IMR-90 (cell line): ENCODE measurements around the gene ATP12A. TPM values are rescaled to one million over a fixed set of nuclear protein-coding genes. Genes with fewer than 3 reads are reported as not detected.

Source experiments
- ATAC-seq: fragments of 200-7000 bp; cut with Tn5 transposase; 2 replicates; pipeline ENCODE4 v1.9.1; 2020; ENCODE audit warnings: low read depth, mild to moderate bottlenecking, moderate library complexity
- BruUV-seq: library from RNA; stranded (reverse); fragments of 400-500 nt; replicated peaks from 2 replicates; lab custom pipeline; 2021; lab: Mats Ljungman, UMichigan
- CTCF ChIA-PET: fragments of 300-600 bp; formaldehyde crosslinking; extraction: SDS; loops from one replicate; lab custom pipeline; 2021; ENCODE audit warnings: antibody characterized with exemption; lab: Yijun Ruan, JAX
- POLR2A ChIA-PET: fragments of 300-600 bp; sonication (Branson Sonifier 250); formaldehyde crosslinking; loops from one replicate; lab custom pipeline; 2022; ENCODE audit warnings: antibody characterized with exemption; ENCODE audit not compliant: unreplicated experiment; lab: Charles Lee
- DNase-seq: peaks from one replicate; pipeline ENCODE4 v3.0.0; 2013
- H2AFZ ChIP-seq: replicated peaks from 2 replicates; pipeline ENCODE3; 2013; ENCODE audit warnings: low read length, mild to moderate bottlenecking; ENCODE audit not compliant: poor library complexity
- H2AK5ac ChIP-seq: 2 replicates; pipeline ENCODE4 v1.6.1; 2013; ENCODE audit warnings: low read depth, low read length, inconsistent platforms
- H2AK9ac ChIP-seq: replicated peaks from 2 replicates; pipeline ENCODE3; 2013; ENCODE audit warnings: mild to moderate bottlenecking, low read depth, low read length, moderate library complexity; ENCODE audit not compliant: poor library complexity
- H2BK120ac ChIP-seq: 2 replicates; pipeline ENCODE4 v1.6.1; 2013; ENCODE audit warnings: low read depth, low read length, inconsistent platforms
- H2BK15ac ChIP-seq: 3 replicates; pipeline ENCODE4 v1.6.1; 2013; ENCODE audit warnings: low read depth, low read length, inconsistent platforms
- H2BK20ac ChIP-seq: 2 replicates; pipeline ENCODE4 v1.6.1; 2013; ENCODE audit warnings: low read depth, mild to moderate bottlenecking, inconsistent platforms, low read length, moderate library complexity
- H2BK5ac ChIP-seq: 2 replicates; pipeline ENCODE4 v1.6.1; 2013; ENCODE audit warnings: mild to moderate bottlenecking, low read depth, low read length, inconsistent platforms; ENCODE audit not compliant: poor library complexity, severe bottlenecking
- H3K14ac ChIP-seq: replicated peaks from 2 replicates; pipeline ENCODE4 v1.6.1; 2013; ENCODE audit warnings: low read depth, low read length, inconsistent platforms
- H3K18ac ChIP-seq: 2 replicates; pipeline ENCODE4 v1.6.1; 2013; ENCODE audit warnings: low read depth, low read length, control low read depth
- H3K23ac ChIP-seq: 2 replicates; pipeline ENCODE4 v1.6.1; 2013; ENCODE audit warnings: low read depth, low read length, inconsistent platforms
- H3K27ac ChIP-seq: 2 replicates; pipeline ENCODE4 v1.5.1; 2013; ENCODE audit warnings: mild to moderate bottlenecking, control low read depth, low read length; ENCODE audit not compliant: insufficient read depth
- H3K27me3 ChIP-seq: 2 replicates; pipeline ENCODE4 v1.6.1; 2013; ENCODE audit warnings: low read length; ENCODE audit not compliant: control insufficient read depth, insufficient read depth
- H3K36me3 ChIP-seq: 2 replicates; pipeline ENCODE4 v1.6.1; 2013; ENCODE audit warnings: low read length, mixed read lengths; ENCODE audit not compliant: control insufficient read depth, insufficient read depth
- H3K4ac ChIP-seq: 2 replicates; pipeline ENCODE4 v1.6.1; 2013; ENCODE audit warnings: low read depth, low read length, inconsistent platforms
- H3K4me1 ChIP-seq: 2 replicates; pipeline ENCODE4 v1.6.1; 2013; ENCODE audit warnings: low read length, mixed read lengths; ENCODE audit not compliant: control insufficient read depth, insufficient read depth
- H3K4me2 ChIP-seq: 2 replicates; pipeline ENCODE4 v1.6.1; 2013; ENCODE audit warnings: low read depth, mild to moderate bottlenecking, control low read depth, low read length, moderate library complexity
- H3K4me3 ChIP-seq: 2 replicates; pipeline ENCODE4 v1.5.1; 2013; ENCODE audit warnings: low read depth, mild to moderate bottlenecking, control low read depth, low read length, moderate library complexity; ENCODE audit not compliant: insufficient read depth
- H3K56ac ChIP-seq: 2 replicates; pipeline ENCODE4 v1.6.1; 2013; ENCODE audit warnings: low read length, inconsistent platforms; ENCODE audit not compliant: insufficient read depth; ENCODE audit errors: extremely low read depth
- H3K79me1 ChIP-seq, 2 experiments: 2 replicates each; pipeline ENCODE4 v1.6.1; 2013; ENCODE audit warnings: low read length in 2 of 2, inconsistent platforms in 1 of 2, low read depth in 1 of 2
- H3K9ac ChIP-seq: 2 replicates; pipeline ENCODE4 v1.6.1; 2013; ENCODE audit warnings: low read depth, low read length, control low read depth
- H3K9me1 ChIP-seq: 2 replicates; pipeline ENCODE4 v1.6.1; 2013; ENCODE audit warnings: low read length, inconsistent platforms; ENCODE audit not compliant: insufficient read depth
- H3K9me3 ChIP-seq: 2 replicates; pipeline ENCODE4 v1.6.1; 2013; ENCODE audit warnings: low read length; ENCODE audit not compliant: control insufficient read depth, insufficient read depth
- H4K20me1 ChIP-seq: 2 replicates; pipeline ENCODE4 v1.6.1; 2013; ENCODE audit warnings: low read length, inconsistent platforms; ENCODE audit not compliant: insufficient read depth
- H4K5ac ChIP-seq: 2 replicates; pipeline ENCODE4 v1.6.1; 2013; ENCODE audit warnings: mild to moderate bottlenecking, low read depth, low read length, control low read depth
- H4K8ac ChIP-seq, 2 experiments: 2 replicates each; pipeline ENCODE4 v1.6.1; 2013; ENCODE audit warnings: low read depth in 2 of 2, low read length in 2 of 2, control low read depth in 1 of 2, inconsistent platforms in 1 of 2
- H4K91ac ChIP-seq: 2 replicates; pipeline ENCODE4 v1.6.1; 2013; ENCODE audit warnings: low read depth, low read length, inconsistent platforms; ENCODE audit not compliant: insufficient read depth
- CEBPB ChIP-seq: IDR thresholded peaks from 2 replicates; pipeline ENCODE4 v1.6.1; 2012; ENCODE audit warnings: low read depth, low read length, improper control_type of control experiment
- CHD1 ChIP-seq: IDR thresholded peaks from 2 replicates; pipeline ENCODE4 v1.6.1; 2012; ENCODE audit warnings: low read depth, low read length, improper control_type of control experiment
- ELK1 ChIP-seq: fragments of 150-350 bp; IDR thresholded peaks from 2 replicates; pipeline ENCODE4 v1.6.1; 2016; ENCODE audit warnings: low read depth, mild to moderate bottlenecking, low read length, moderate library complexity, borderline replicate concordance
- RFX5 ChIP-seq: IDR thresholded peaks from 2 replicates; pipeline ENCODE4 v1.8.0; 2012; ENCODE audit warnings: low read depth, mild to moderate bottlenecking, low read length, moderate library complexity
- WGBS, 2 experiments: methylation state at CpG; one replicate each; pipeline versions ENCODE4 v1.1.5 to v1.1.7; 2013; ENCODE audit warnings: missing lambda C conversion rate in 2 of 2; ENCODE audit not compliant: insufficient read length in 1 of 2; ENCODE audit errors: extremely low coverage in 2 of 2; 5-methylcytosine and 5-hydroxymethylcytosine counted together
- dilution Hi-C: fragments of 300-500 bp; cut with HindIII; formaldehyde crosslinking; loops from one replicate; pipeline ENCODE4 v1.14.3; 2018; ENCODE audit warnings: low sequenced_read_pairs; ENCODE audit not compliant: unreplicated experiment
- in situ Hi-C: fragments of 300-500 bp; cut with MboI; formaldehyde crosslinking; loops from 3 replicates; pipeline ENCODE4 v1.14.3; 2019; ENCODE audit warnings: low sequenced_read_pairs, inconsistent platforms, mixed read lengths
- intact Hi-C: fragments of 100-400 bp; cut with micrococcal nuclease; formaldehyde crosslinking; loops from 2 replicates; pipeline ENCODE4 v1.10.0; 2022
- polyA plus RNA-seq, 3 experiments: library from polyadenylated mRNA; depleted of rRNA; stranded (reverse); fragments of >200 nt; gene quantifications; 2 replicates each; pipeline ENCODE4 v1.2.3, GENCODE V29; 2012; ENCODE audit warnings: low replicate concordance in 1 of 3
- total RNA-seq: library from RNA; depleted of rRNA; stranded (reverse); fragments of >200 nt; gene quantifications from 2 replicates; pipeline ENCODE4 v1.2.3, GENCODE V29; 2012

ATP12A gene
- total and polyA plus RNA-seq, 2 of the 4 experiments (the other 2 are of a cell fraction): not detected

GRCh38 chr13:24679686-24680085 is 522 bp upstream of the ATP12A start:
- Histone ChIP-seq H2AK9ac (no peak overlapping the region), H3K79me1 (no peaks in the 10 kb centered on the region), H3K9ac (no peak overlapping the region), H2AFZ (no peak overlapping the region), H3K9me3 (no peaks in the 10 kb centered on the region), H3K27ac (no peak overlapping the region), H4K20me1 (no peaks in the 10 kb centered on the region), H4K91ac (no peak overlapping the region), H3K23ac (no peak overlapping the region), H3K36me3 (no peaks in the 10 kb centered on the region), H3K56ac (no peak overlapping the region), H2BK20ac (no peak overlapping the region), H3K4me2 (no peak overlapping the region), H2BK120ac (no peak overlapping the region), H3K4me1 (no peaks in the 10 kb centered on the region), H2AK5ac (no peak overlapping the region), H3K9me1 (no peaks in the 10 kb centered on the region; the same call in 1 of the 2 replicates), H2BK5ac (no peak overlapping the region), H3K4me3 (no peak overlapping the region), H3K4ac (no peak overlapping the region), H4K5ac (no peak overlapping the region), H2BK15ac (no peak overlapping the region), H4K8ac (no peak overlapping the region), H3K14ac (no peak overlapping the region), H3K18ac (no peak overlapping the region), H3K27me3 (peaks cover 56% of the 10 kb centered on the region)
- POLR2A ChIA-PET: no interaction called here
- no TSS peak for BruUV-seq
- CTCF ChIA-PET: no interaction called here
- dilution Hi-C loops: no loop called here
- in situ Hi-C loops: no loop called here
- WGBS, 2 experiments: 44% methylated on average over 5 of the region's 6 CpGs; no CpG with 5 or more reads in 1 of the 2 experiments
- intact Hi-C loops: no loop called here
- DNase-seq (no peak), ATAC-seq (no peak)
- TF ChIP-seq CEBPB: no peak
- no peak for TF ChIP-seq RFX5
- no peak for TF ChIP-seq CHD1
- TF ChIP-seq ELK1: no peak
